NOMO-1 treated with DMSO at 0.1 percent for 48 hours (cell line): ENCODE results near the gene SH3BP5.

Experiments used
- DNase-seq: peaks from one replicate; lab custom pipeline; 2025; ENCODE audit not compliant: unreplicated experiment; lab: John Stamatoyannopoulos, UW

The SH3BP5 gene

GRCh38 chr3:15260531-15260930, 71.9 kb downstream of the SH3BP5 start:
- no peak for DNase-seq

- DNase-seq = no peak
These were observed 73.7 kb downstream of the SH3BP5 start for GRCh38 chr3:15258720-15259119.

- DNase-seq = no peak
These were observed 75.5 kb downstream of the SH3BP5 start for GRCh38 chr3:15256861-15257341.

GRCh38 chr3:15255215-15255614, 77.2 kb downstream of the SH3BP5 start:
- DNase-seq = no peak

- DNase-seq = no peak
These were observed 79.2 kb downstream of the SH3BP5 start for GRCh38 chr3:15253023-15253697.

- no peak for DNase-seq
These were observed 86.2 kb downstream of the SH3BP5 start for GRCh38 chr3:15246186-15246585.

- no peak for DNase-seq
These were observed 88.4 kb downstream of the SH3BP5 start for GRCh38 chr3:15243822-15244482.

- DNase-seq = peak; percentile 9
These were observed 91.0 kb downstream of the SH3BP5 start for GRCh38 chr3:15241341-15241740.

- DNase-seq = no peak
These were observed 103.1 kb downstream of the SH3BP5 start for GRCh38 chr3:15229262-15229661.

- DNase-seq = no peak
These were observed 104.2 kb downstream of the SH3BP5 start for GRCh38 chr3:15228147-15228546.

- no peak for DNase-seq
These were observed 108.5 kb downstream of the SH3BP5 start for GRCh38 chr3:15223685-15224572.

- no peak for DNase-seq
These were observed 110.7 kb downstream of the SH3BP5 start for GRCh38 chr3:15221574-15222217.

- DNase-seq = no peak
These were observed 111.7 kb downstream of the SH3BP5 start for GRCh38 chr3:15220661-15221060.

GRCh38 chr3:15220056-15220455, 112.3 kb downstream of the SH3BP5 start:
- no peak for DNase-seq

- no peak for DNase-seq
These were observed 113.7 kb downstream of the SH3BP5 start for GRCh38 chr3:15218689-15219088.

- no peak for DNase-seq
These were observed 114.5 kb downstream of the SH3BP5 start for GRCh38 chr3:15217841-15218267.

GRCh38 chr3:15217011-15217671, 115.2 kb downstream of the SH3BP5 start:
- DNase-seq = no peak

- peak; percentile 35 for DNase-seq
These were observed 115.9 kb downstream of the SH3BP5 start for GRCh38 chr3:15216501-15216900.

- no peak for DNase-seq
These were observed 116.4 kb downstream of the SH3BP5 start for GRCh38 chr3:15215996-15216395.

- DNase-seq = no peak
These were observed 117.6 kb downstream of the SH3BP5 start for GRCh38 chr3:15214758-15215157.

GRCh38 chr3:15211937-15212336, 120.4 kb downstream of the SH3BP5 start:
- DNase-seq = no peak
